ENCODE results near the gene ADAMTS12.
A peak's percentile ranks its signal among the peaks of the same experiment; 100 is the strongest.

The ADAMTS12 gene

GRCh38 chr5:33477816-33478215 lies 414.0 kb downstream of the ADAMTS12 start:
- in situ Hi-C loops (cut with MboI; ENCODE audit: low pct_unique_long_range_greater_than_20kb, low sequenced_read_pairs), result no loop called here

GRCh38 chr5:33476992-33477391 lies 414.8 kb downstream of the ADAMTS12 start:
- in situ Hi-C loops (cut with MboI; ENCODE audit: low pct_unique_long_range_greater_than_20kb, low sequenced_read_pairs), result no loop called here
- DNase-seq, result no peak

More at GRCh38 chr5:33477816-33478215, 414.0 kb downstream of the ADAMTS12 start:
- DNase-seq, result no peak

GRCh38 chr5:33475706-33476105 lies 416.1 kb downstream of the ADAMTS12 start:
- DNase-seq, result peak; percentile 65
- in situ Hi-C loops (cut with MboI; ENCODE audit: low pct_unique_long_range_greater_than_20kb, low sequenced_read_pairs), result no loop called here

DNA sequence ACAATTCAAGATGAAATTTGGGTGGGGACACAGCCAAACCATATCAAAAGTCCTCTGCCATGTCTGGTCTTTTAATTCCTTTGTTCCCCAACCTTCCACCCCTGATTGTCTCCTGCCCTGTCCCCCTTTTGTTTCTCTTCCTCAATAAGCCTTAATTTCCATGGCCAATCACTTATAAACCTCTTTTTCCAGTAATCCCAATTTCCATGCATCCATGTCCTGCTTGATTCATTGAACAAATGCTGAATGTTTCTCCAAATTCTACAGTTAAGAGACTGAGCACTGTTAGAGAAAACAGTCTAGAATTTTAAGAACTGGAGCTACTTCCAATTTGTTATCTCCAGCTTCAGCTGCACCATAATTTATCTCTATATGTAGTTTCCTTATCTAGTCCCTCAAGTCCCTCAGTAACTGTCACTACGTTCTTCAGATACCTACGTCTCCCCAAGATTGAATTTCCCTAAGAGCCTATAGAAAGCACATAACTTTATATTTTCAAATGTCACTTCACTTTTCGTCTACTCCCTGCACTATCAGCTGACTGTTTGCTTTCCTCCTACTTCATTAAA lies 416.8 kb downstream of the ADAMTS12 start:
- in situ Hi-C loops (cut with MboI; ENCODE audit: low pct_unique_long_range_greater_than_20kb, low sequenced_read_pairs), result no loop called here
- no peak for DNase-seq

- no peak for DNase-seq
- in situ Hi-C loops (cut with MboI; ENCODE audit: low pct_unique_long_range_greater_than_20kb, low sequenced_read_pairs), result no loop called here
These were observed 417.8 kb downstream of the ADAMTS12 start for GRCh38 chr5:33474004-33474403.

All from KBM-7 (cell line).